Suprapubic skin (tissue), 4 donors: Measurements from ENCODE around the gene SLC25A6. TPM values are rescaled to one million over a fixed set of nuclear protein-coding genes. Genes with fewer than 3 reads are reported as not detected.
A peak's percentile ranks its signal among the peaks of the same experiment; 100 is the strongest.

Experiments
- DNase-seq, 2 donors: peaks; one replicate each; pipeline ENCODE4 v3.0.0-alpha.2; 2019; ENCODE audit warnings: low spot score in 2 of 2
- H3K27ac ChIP-seq: fragments of 200-600 bp; sonication (generic); one replicate; pipeline ENCODE4 v1.5.1; 2019
- H3K27me3 ChIP-seq: fragments of 200-600 bp; sonication (generic); one replicate; pipeline ENCODE4 v1.5.1; 2019
- H3K36me3 ChIP-seq: fragments of 200-600 bp; sonication (generic); one replicate; pipeline ENCODE4 v1.5.1; 2019
- H3K4me1 ChIP-seq: fragments of 200-600 bp; sonication (generic); one replicate; pipeline ENCODE4 v1.5.1; 2019
- H3K4me3 ChIP-seq: fragments of 200-600 bp; sonication (generic); one replicate; pipeline ENCODE4 v1.5.1; 2019; ENCODE audit warnings: mild to moderate bottlenecking
- H3K9me3 ChIP-seq: fragments of 200-600 bp; sonication (generic); one replicate; pipeline ENCODE4 v1.5.1; 2019
- EP300 ChIP-seq: sonication (generic); formaldehyde crosslinking; IDR thresholded peaks from one replicate; pipeline ENCODE4 v1.6.1; 2017; ENCODE audit warnings: antibody characterized with exemption
- POLR2A ChIP-seq, 2 donors: fragments of 450-650 bp; IDR thresholded peaks; one replicate each; pipeline ENCODE4 v1.6.1; 2017; ENCODE audit warnings: antibody characterized with exemption in 2 of 2, mild to moderate bottlenecking in 2 of 2, moderate library complexity in 2 of 2
- POLR2AphosphoS5 ChIP-seq, 3 donors: sonication (generic); formaldehyde crosslinking; IDR thresholded peaks; one replicate each; pipeline ENCODE4 v1.6.1; 2017; ENCODE audit warnings: antibody characterized with exemption in 3 of 3
- WGBS: methylation state at CpG from one replicate; pipeline ENCODE4 v1.1.5; 2018; 5-methylcytosine and 5-hydroxymethylcytosine counted together
- total RNA-seq, 4 donors: library from RNA; depleted of rRNA; stranded (reverse); fragments of >200 nt; gene quantifications; one replicate each; pipeline ENCODE4 v1.1.0, GENCODE V29; 2016
- TF ChIP-seq, protein P1 (sequence below), 2 donors: fragments of 200-600 bp in 1 of 2; fragments of 450-650 bp in 1 of 2; sonication (generic) in 1 of 2; IDR thresholded peaks; one replicate each; pipeline ENCODE4 v1.5.1; 2016 to 2019; ENCODE audit warnings: antibody characterized with exemption in 2 of 2, mild to moderate bottlenecking in 1 of 2, moderate library complexity in 1 of 2

The SLC25A6 gene
- total RNA-seq, 4 donors from 2014 or later: 250 to 408 (median 336) TPM

DNA sequence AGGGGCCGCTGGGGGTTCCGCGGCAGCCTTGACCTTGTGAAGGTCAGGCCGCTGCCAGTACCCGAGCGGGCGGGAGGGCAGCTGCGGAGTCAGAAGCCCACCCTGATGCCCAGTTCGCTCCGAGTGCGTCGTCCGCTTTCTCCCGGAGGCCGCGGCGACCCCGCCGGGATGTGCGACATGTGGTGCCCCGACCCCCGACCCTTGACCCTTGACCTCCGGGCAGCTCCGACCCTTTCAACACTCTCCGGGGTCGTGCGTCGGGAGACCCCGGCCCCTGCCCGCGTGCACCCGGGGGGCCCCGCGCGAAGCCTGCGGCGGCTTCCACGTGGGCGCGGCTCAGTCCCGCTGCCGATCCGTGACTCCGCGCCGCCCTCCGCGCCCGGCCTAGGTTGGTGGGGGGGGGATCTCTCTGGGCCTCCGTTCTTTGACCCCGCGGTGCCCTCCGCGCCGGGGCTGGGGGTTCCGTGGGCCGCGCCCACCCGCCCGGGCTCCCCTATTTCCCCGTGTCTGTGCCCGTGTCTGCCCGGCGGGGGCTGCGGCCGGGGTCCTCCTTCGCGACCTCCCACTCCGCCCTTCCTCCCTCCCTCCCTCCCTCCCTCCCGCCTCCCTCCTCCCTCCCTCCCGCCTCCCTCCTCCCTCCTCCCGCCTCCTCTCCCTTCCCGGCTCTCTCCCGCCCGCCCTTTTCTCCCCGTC is 609 bp upstream of the SLC25A6 start:
- Histone ChIP-seq H3K27me3 (no peaks in the 10 kb centered on the region), H3K4me3 (peak overlapping the region; percentile 98), H3K9me3 (no peaks in the 10 kb centered on the region), H3K27ac (peak overlapping the region; percentile 98), H3K36me3 (peaks cover 34% of the 10 kb centered on the region), H3K4me1 (peaks cover 56% of the 10 kb centered on the region)
- TF ChIP-seq, protein P1, sequence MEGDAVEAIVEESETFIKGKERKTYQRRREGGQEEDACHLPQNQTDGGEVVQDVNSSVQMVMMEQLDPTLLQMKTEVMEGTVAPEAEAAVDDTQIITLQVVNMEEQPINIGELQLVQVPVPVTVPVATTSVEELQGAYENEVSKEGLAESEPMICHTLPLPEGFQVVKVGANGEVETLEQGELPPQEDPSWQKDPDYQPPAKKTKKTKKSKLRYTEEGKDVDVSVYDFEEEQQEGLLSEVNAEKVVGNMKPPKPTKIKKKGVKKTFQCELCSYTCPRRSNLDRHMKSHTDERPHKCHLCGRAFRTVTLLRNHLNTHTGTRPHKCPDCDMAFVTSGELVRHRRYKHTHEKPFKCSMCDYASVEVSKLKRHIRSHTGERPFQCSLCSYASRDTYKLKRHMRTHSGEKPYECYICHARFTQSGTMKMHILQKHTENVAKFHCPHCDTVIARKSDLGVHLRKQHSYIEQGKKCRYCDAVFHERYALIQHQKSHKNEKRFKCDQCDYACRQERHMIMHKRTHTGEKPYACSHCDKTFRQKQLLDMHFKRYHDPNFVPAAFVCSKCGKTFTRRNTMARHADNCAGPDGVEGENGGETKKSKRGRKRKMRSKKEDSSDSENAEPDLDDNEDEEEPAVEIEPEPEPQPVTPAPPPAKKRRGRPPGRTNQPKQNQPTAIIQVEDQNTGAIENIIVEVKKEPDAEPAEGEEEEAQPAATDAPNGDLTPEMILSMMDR (IDR thresholded peaks at IDR 0.05): no peak
- peak in 2 of 3 donors; percentile 82 to 83 for TF ChIP-seq POLR2AphosphoS5 (IDR thresholded peaks at IDR 0.05)
- WGBS: 0% methylated on average over 2 of the region's 76 CpGs
- DNase-seq: no peak

GRCh38 chrX:1391370-1391706 is 575 bp downstream of the SLC25A6 start:
- Histone ChIP-seq H3K4me3 (peak overlapping the region; percentile 98), H3K27me3 (no peaks in the 10 kb centered on the region), H3K9me3 (no peaks in the 10 kb centered on the region), H3K27ac (peak overlapping the region; percentile 98), H3K4me1 (peaks cover 56% of the 10 kb centered on the region), H3K36me3 (peaks cover 41% of the 10 kb centered on the region)
- 0% methylated on average over 2 of the region's 19 CpGs for WGBS
- TF ChIP-seq, protein P1 (IDR thresholded peaks at IDR 0.05): no peak
- TF ChIP-seq POLR2A (IDR thresholded peaks at IDR 0.05) (no peak), POLR2AphosphoS5 (IDR thresholded peaks at IDR 0.05) (no peak), EP300 (no peak)
- no peak for DNase-seq

- H3K36me3 ChIP-seq: peaks cover 46% of the 10 kb centered on the region
- DNase-seq: peak; percentile 63 to 67
- H3K9me3 ChIP-seq: no peaks in the 10 kb centered on the region
- peaks cover 56% of the 10 kb centered on the region for H3K4me1 ChIP-seq
- 54% methylated on average over 30 of the region's 30 CpGs for WGBS
- TF ChIP-seq POLR2AphosphoS5 (IDR thresholded peaks at IDR 0.05) (no peak), POLR2A (IDR thresholded peaks at IDR 0.05) (no peak), EP300 (no peak)
- TF ChIP-seq, protein P1 (IDR thresholded peaks at IDR 0.05): no peak
- H3K4me3 ChIP-seq: peak overlapping the region; percentile 98
- H3K27me3 ChIP-seq: no peaks in the 10 kb centered on the region
- H3K27ac ChIP-seq: peak overlapping the region; percentile 98
These were observed 1.1 kb downstream of the SLC25A6 start for GRCh38 chrX:1390621-1391369.

GRCh38 chrX:1389993-1390285 is 2.0 kb downstream of the SLC25A6 start:
- TF ChIP-seq POLR2A (IDR thresholded peaks at IDR 0.05): no peak
- TF ChIP-seq POLR2AphosphoS5 (IDR thresholded peaks at IDR 0.05): no peak
- no peak for TF ChIP-seq EP300
- TF ChIP-seq, protein P1 (IDR thresholded peaks at IDR 0.05): no peak
- Histone ChIP-seq H3K4me1 (peaks cover 52% of the 10 kb centered on the region), H3K27ac (no peak overlapping the region), H3K4me3 (peak overlapping the region; percentile 98), H3K27me3 (no peaks in the 10 kb centered on the region), H3K36me3 (peaks cover 55% of the 10 kb centered on the region), H3K9me3 (no peaks in the 10 kb centered on the region)
- no peak for DNase-seq
- 96% methylated on average over 10 of the region's 10 CpGs for WGBS

- WGBS: 91% methylated on average over 23 of the region's 51 CpGs
- H3K27ac ChIP-seq: no peak overlapping the region
- H3K9me3 ChIP-seq: no peaks in the 10 kb centered on the region
- peaks cover 47% of the 10 kb centered on the region for H3K4me1 ChIP-seq
- DNase-seq: peak in 1 of 2 donors; percentile 68
- peaks cover 60% of the 10 kb centered on the region for H3K36me3 ChIP-seq
- no peak for TF ChIP-seq POLR2A (IDR thresholded peaks at IDR 0.05)
- no peak for TF ChIP-seq POLR2AphosphoS5 (IDR thresholded peaks at IDR 0.05)
- TF ChIP-seq EP300: no peak
- TF ChIP-seq, protein P1 (IDR thresholded peaks at IDR 0.05): no peak
- H3K4me3 ChIP-seq: no peak overlapping the region
- no peaks in the 10 kb centered on the region for H3K27me3 ChIP-seq
These were observed 2.5 kb downstream of the SLC25A6 start for GRCh38 chrX:1389181-1389992.
